Chondrocyte (in vitro differentiated cells): ENCODE measurements around the gene SEMA3G. TPM values are rescaled to one million over a fixed set of nuclear protein-coding genes. Genes with fewer than 3 reads are reported as not detected.

Source experiments
- DNase-seq: peaks from one replicate; pipeline ENCODE4 v3.0.0; 2021; ENCODE audit warnings: mixed read lengths, low spot score
- H3K27ac Mint-ChIP-seq: one replicate; pipeline ENCODE4 v1.8.0; 2021; ENCODE audit warnings: mild to moderate bottlenecking, moderate library complexity, mixed read lengths; ENCODE audit not compliant: unreplicated experiment
- H3K27me3 Mint-ChIP-seq: 2 replicates; pipeline ENCODE4 v1.8.0; 2021; ENCODE audit warnings: low read depth, mixed read lengths
- H3K36me3 Mint-ChIP-seq: 2 replicates; pipeline ENCODE4 v1.8.0; 2021; ENCODE audit warnings: low read depth, mixed read lengths
- H3K4me1 Mint-ChIP-seq: 2 replicates; pipeline ENCODE4 v1.8.0; 2021; ENCODE audit warnings: low read depth, mild to moderate bottlenecking, mixed read lengths
- H3K4me3 Mint-ChIP-seq: one replicate; pipeline ENCODE4 v1.8.0; 2021; ENCODE audit warnings: mild to moderate bottlenecking, moderate library complexity, mixed read lengths; ENCODE audit not compliant: unreplicated experiment
- H3K9me3 Mint-ChIP-seq: 2 replicates; pipeline ENCODE4 v1.8.0; 2021; ENCODE audit warnings: low read depth, mixed read lengths
- CTCF ChIP-seq: fragments of 200-600 bp; sonication (generic); IDR thresholded peaks from 2 replicates; pipeline ENCODE4 v1.5.0; 2021; ENCODE audit warnings: antibody characterized with exemption, mild to moderate bottlenecking, moderate library complexity
- total RNA-seq: library from RNA; stranded (reverse); gene quantifications from 3 replicates; pipeline ENCODE4 v1.2.1, GENCODE V29; 2021

The SEMA3G gene
- total RNA-seq, 1 donor from 2014 or later, result 0.17 TPM

GRCh38 chr3:52487050-52487787 is 42.3 kb upstream of the SEMA3G start:
- no peaks in the 10 kb centered on the region for H3K27me3 Mint-ChIP-seq
- TF ChIP-seq CTCF, result no peak
- no peak for DNase-seq
- H3K36me3 Mint-ChIP-seq, result peaks cover 35% of the 10 kb centered on the region
- no peak overlapping the region for H3K27ac Mint-ChIP-seq
- no peaks in the 10 kb centered on the region for H3K9me3 Mint-ChIP-seq
- H3K4me3 Mint-ChIP-seq, result no peak overlapping the region
- H3K4me1 Mint-ChIP-seq, result peaks cover 23% of the 10 kb centered on the region

GRCh38 chr3:52484680-52485461 is 40.0 kb upstream of the SEMA3G start:
- Mint-ChIP-seq H3K27ac (no peak overlapping the region), H3K4me1 (peaks cover 19% of the 10 kb centered on the region), H3K4me3 (no peak overlapping the region), H3K9me3 (no peaks in the 10 kb centered on the region), H3K27me3 (no peaks in the 10 kb centered on the region), H3K36me3 (peaks cover 31% of the 10 kb centered on the region)
- no peak for TF ChIP-seq CTCF
- DNase-seq, result no peak

GRCh38 chr3:52483577-52484381 is 38.9 kb upstream of the SEMA3G start:
- TF ChIP-seq CTCF, result no peak
- DNase-seq, result no peak
- no peak overlapping the region for H3K4me3 Mint-ChIP-seq
- H3K27me3 Mint-ChIP-seq, result no peaks in the 10 kb centered on the region
- peaks cover 39% of the 10 kb centered on the region for H3K36me3 Mint-ChIP-seq
- H3K4me1 Mint-ChIP-seq, result peaks cover 19% of the 10 kb centered on the region
- H3K9me3 Mint-ChIP-seq, result no peaks in the 10 kb centered on the region
- peak overlapping the region; percentile 52 for H3K27ac Mint-ChIP-seq

- H3K27ac Mint-ChIP-seq, result peak overlapping the region; percentile 73
- no peaks in the 10 kb centered on the region for H3K27me3 Mint-ChIP-seq
- no peak for TF ChIP-seq CTCF
- DNase-seq, result peak; percentile 86
- peaks cover 19% of the 10 kb centered on the region for H3K4me1 Mint-ChIP-seq
- H3K4me3 Mint-ChIP-seq, result no peak overlapping the region
- peaks cover 40% of the 10 kb centered on the region for H3K36me3 Mint-ChIP-seq
- H3K9me3 Mint-ChIP-seq, result no peaks in the 10 kb centered on the region
Measured at GRCh38 chr3:52483081-52483480, 38.2 kb upstream of the SEMA3G start.
